ENCODE data around the gene MCEMP1.

DNA sequence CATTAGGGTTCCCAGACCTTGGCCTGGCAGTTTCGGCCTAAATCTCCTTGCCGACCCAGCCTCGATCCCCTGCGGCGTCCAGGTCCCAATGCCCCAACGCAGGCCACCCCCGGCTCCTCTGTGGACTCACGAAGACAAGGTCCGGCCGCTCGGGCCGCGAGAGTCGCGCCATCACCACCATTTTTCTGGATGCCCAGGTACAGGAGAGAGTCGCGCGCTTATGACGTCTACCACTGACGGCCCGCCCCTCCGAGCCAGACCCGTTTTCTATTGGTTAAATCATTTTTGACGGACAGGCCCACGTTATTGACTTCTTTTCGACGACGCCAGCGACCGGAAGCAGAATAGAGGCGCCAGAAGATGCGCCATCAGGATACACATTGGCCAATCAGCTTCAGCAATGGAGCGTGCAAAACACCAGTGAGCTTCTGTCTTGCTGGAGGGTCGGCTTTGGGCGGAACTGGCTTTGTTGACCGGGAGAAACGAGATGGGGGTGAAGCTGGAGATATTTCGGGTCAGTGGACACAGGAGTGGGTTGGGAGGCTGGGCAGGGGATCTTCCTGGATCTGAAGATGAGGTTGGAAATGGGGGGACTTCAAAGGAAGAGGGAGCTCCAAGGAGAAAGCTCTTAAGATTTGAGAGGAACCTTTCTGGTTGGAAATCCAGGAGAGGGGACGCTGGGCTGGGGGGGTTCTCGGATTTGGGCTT lies 47.4 kb upstream of the MCEMP1 start, which contains the start of the genes PET100 and XAB2:
- TF ChIP-seq, protein P1, sequence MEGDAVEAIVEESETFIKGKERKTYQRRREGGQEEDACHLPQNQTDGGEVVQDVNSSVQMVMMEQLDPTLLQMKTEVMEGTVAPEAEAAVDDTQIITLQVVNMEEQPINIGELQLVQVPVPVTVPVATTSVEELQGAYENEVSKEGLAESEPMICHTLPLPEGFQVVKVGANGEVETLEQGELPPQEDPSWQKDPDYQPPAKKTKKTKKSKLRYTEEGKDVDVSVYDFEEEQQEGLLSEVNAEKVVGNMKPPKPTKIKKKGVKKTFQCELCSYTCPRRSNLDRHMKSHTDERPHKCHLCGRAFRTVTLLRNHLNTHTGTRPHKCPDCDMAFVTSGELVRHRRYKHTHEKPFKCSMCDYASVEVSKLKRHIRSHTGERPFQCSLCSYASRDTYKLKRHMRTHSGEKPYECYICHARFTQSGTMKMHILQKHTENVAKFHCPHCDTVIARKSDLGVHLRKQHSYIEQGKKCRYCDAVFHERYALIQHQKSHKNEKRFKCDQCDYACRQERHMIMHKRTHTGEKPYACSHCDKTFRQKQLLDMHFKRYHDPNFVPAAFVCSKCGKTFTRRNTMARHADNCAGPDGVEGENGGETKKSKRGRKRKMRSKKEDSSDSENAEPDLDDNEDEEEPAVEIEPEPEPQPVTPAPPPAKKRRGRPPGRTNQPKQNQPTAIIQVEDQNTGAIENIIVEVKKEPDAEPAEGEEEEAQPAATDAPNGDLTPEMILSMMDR (conservative IDR thresholded peaks at IDR 0.05; ENCODE audit: low read length): no peak
- TF ChIP-seq EZH2phosphoT487 (IDR thresholded peaks at IDR 0.05; ENCODE audit: borderline replicate concordance, low read depth, low read length): no peak
